ENCODE measurements around the gene FAM180B.

- TF ChIP-seq, protein P1, sequence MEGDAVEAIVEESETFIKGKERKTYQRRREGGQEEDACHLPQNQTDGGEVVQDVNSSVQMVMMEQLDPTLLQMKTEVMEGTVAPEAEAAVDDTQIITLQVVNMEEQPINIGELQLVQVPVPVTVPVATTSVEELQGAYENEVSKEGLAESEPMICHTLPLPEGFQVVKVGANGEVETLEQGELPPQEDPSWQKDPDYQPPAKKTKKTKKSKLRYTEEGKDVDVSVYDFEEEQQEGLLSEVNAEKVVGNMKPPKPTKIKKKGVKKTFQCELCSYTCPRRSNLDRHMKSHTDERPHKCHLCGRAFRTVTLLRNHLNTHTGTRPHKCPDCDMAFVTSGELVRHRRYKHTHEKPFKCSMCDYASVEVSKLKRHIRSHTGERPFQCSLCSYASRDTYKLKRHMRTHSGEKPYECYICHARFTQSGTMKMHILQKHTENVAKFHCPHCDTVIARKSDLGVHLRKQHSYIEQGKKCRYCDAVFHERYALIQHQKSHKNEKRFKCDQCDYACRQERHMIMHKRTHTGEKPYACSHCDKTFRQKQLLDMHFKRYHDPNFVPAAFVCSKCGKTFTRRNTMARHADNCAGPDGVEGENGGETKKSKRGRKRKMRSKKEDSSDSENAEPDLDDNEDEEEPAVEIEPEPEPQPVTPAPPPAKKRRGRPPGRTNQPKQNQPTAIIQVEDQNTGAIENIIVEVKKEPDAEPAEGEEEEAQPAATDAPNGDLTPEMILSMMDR (IDR thresholded peaks at IDR 0.05), result no peak
- TF ChIP-seq MAX (CRISPR knock-in tag; IDR thresholded peaks at IDR 0.05), result no peak
- TF ChIP-seq USF1 (CRISPR knock-in tag; IDR thresholded peaks at IDR 0.05), result no peak
- TF ChIP-seq AFF4 (CRISPR knock-in tag; IDR thresholded peaks at IDR 0.05; ENCODE audit: borderline replicate concordance), result no peak
- TF ChIP-seq STAT6 (CRISPR knock-in tag; conservative IDR thresholded peaks at IDR 0.05; ENCODE audit: low read depth), result no peak
- no peak for TF ChIP-seq ZNF512 (CRISPR knock-in tag; IDR thresholded peaks at IDR 0.05; ENCODE audit: borderline replicate concordance)
Observed at GRCh38 chr11:47560426-47560825, 26.1 kb upstream of the FAM180B start.

Measured in WTC11 (cell line).